Right lobe of liver (tissue), 6 donors: ENCODE measurements around the gene TMEM88. TPM values are rescaled to one million over a fixed set of nuclear protein-coding genes. Genes with fewer than 3 reads are reported as not detected.

Experiments used
- ATAC-seq, 4 donors: fragments of 200-7000 bp; cut with Tn5 transposase; one replicate each; pipeline ENCODE4 v1.9.1; 2020; ENCODE audit warnings: mild to moderate bottlenecking in 4 of 4, moderate library complexity in 4 of 4
- DNase-seq, 3 donors: peaks; one replicate each; pipeline ENCODE4 v3.0.0-alpha.2; 2020
- H3K27ac ChIP-seq, 3 donors: fragments of 200-600 bp; one replicate each; pipeline ENCODE4 v1.8.0; 2022
- H3K27me3 ChIP-seq, 2 donors: fragments of 200-600 bp; one replicate each; pipeline ENCODE4 v1.8.0; 2022
- H3K36me3 ChIP-seq, 4 donors: fragments of 200-600 bp; sonication (generic) in 1 of 4; one replicate each; pipeline versions ENCODE4 v1.5.1 to v1.8.0; 2017 to 2022; ENCODE audit warnings: control low read depth in 1 of 4
- H3K4me1 ChIP-seq, 4 donors: fragments of 200-600 bp; sonication (generic) in 1 of 4; one replicate each; pipeline versions ENCODE4 v1.5.1 to v1.8.0; 2017 to 2022; ENCODE audit warnings: control low read depth in 1 of 4
- H3K4me3 ChIP-seq, 3 donors: fragments of 200-600 bp; one replicate each; pipeline ENCODE4 v1.8.0; 2022
- H3K9me3 ChIP-seq, 4 donors: fragments of 200-600 bp; sonication (generic) in 1 of 4; one replicate each; pipeline versions ENCODE4 v1.5.1 to v1.8.0; 2017 to 2022; ENCODE audit warnings: control low read depth in 1 of 4
- POLR2A ChIP-seq: fragments of 450-650 bp; IDR thresholded peaks from one replicate; pipeline ENCODE4 v1.6.1; 2017; ENCODE audit warnings: antibody characterized with exemption, mild to moderate bottlenecking
- WGBS: methylation state at CpG from one replicate; pipeline ENCODE4 v1.1.6; 2018; ENCODE audit warnings: low coverage, low lambda C conversion rate; ENCODE audit not compliant: insufficient coverage; ENCODE audit errors: missing lambda C conversion rate; 5-methylcytosine and 5-hydroxymethylcytosine counted together
- intact Hi-C, 2 donors: fragments of 100-400 bp; cut with DNase I; formaldehyde crosslinking; loops; one replicate each; pipeline versions ENCODE4 v1.11.2 to v1.14.1; 2022
- total RNA-seq, 6 experiments: library from RNA; depleted of rRNA in 2 of 6; stranded (reverse); fragments of >200 nt in 2 of 6; fragmentation: NEBNext Ultra II Directional in 3 of 6; extraction: Animal tissue kit (Norgen Biotek cat#: 25700) in 3 of 6; gene quantifications; one replicate each; pipeline versions ENCODE4 v1.1.0 to v1.2.4, GENCODE V29; 2016 to 2023
- TF ChIP-seq, protein P1 (sequence below), 4 donors: fragments of 200-600 bp in 3 of 4; fragments of 450-650 bp in 1 of 4; IDR thresholded peaks; one replicate each; pipeline versions ENCODE4 v1.5.1 to v1.8.0; 2016 to 2022; ENCODE audit warnings: antibody characterized with exemption in 4 of 4, mild to moderate bottlenecking in 2 of 4
- donor health status: DM: no; HTN: yes; CAD: no.
- donor health status: DM: no; HTN: no; CAD: no.
- donor health status: DM: no; HTN: no; CAD: no.
- donor health status: DM: no; HTN: yes; CAD: no.
- donor health status: DM: no; HTN: yes; CAD: no.

Gene TMEM88
- total RNA-seq, 6 experiments from 2014 or later, result 0.74 to 2.4 (median 1.2) TPM

DNA sequence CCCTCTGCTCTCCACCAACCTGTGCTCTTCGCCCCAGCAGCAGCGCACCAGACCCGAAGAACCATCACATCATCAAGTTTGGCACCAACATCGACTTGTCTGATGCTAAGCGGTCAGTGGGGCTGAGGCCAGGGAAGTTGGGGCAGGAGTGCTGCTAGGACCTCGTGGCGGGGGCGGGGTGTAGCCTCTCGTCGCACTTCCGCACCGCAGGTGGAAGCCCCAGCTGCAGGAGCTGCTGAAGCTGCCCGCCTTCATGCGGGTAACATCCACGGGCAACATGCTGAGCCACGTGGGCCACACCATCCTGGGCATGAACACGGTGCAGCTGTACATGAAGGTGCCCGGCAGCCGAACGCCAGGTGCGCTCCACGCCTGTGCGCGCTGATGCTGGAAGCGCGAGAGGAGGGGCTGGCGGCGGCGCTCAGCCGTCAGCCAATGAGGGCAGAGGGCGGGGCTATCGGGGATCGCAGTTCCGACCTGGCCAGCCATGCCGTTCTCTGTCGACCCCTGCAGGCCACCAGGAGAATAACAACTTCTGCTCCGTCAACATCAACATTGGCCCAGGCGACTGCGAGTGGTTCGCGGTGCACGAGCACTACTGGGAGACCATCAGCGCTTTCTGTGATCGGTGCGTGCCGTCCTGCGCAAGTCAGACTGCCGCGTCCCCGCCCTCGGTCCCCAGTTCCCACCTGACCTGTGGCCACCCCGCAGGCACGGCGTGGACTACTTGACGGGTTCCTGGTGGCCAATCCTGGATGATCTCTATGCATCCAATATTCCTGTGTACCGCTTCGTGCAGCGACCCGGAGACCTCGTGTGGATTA is 3.2 kb upstream of the TMEM88 start:
- DNase-seq, result peak; percentile 91 to 92 (median 92)
- intact Hi-C loops, result loop anchor here in 1 of 2 donors (5.0 kb wide), 1 partner anchor 34 kb away; no protein-coding TSS in a partner anchor

DNA sequence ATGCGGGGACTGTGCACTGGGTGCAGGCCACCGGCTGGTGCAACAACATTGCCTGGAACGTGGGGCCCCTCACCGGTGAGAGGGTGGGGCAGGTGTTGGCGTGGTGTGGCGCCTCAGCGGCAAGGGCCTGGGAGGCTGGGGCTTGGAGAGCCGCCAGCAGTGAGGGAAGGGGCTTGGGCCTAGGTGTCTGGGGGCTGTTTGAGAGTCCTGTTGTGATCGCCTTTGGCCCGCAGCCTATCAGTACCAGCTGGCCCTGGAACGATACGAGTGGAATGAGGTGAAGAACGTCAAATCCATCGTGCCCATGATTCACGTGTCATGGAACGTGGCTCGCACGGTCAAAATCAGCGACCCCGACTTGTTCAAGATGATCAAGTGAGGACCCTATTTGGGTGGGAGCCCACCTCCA is 2.6 kb upstream of the TMEM88 start:
- Histone ChIP-seq H3K36me3 (peaks cover 0 to 52% (median 19%) of the 10 kb centered on the region in 4 donors), H3K27ac (no peak overlapping the region), H3K27me3 (no peaks in the 10 kb centered on the region), H3K9me3 (no peaks in the 10 kb centered on the region), H3K4me1 (peaks cover 0 to 15% (median 4%) of the 10 kb centered on the region in 4 donors), H3K4me3 (no peak overlapping the region)
- DNase-seq (peak in 2 of 3 donors; percentile 36 to 60), ATAC-seq (no peak)
- intact Hi-C loops, result loop anchor here in 1 of 2 donors (5.0 kb wide), 1 partner anchor 35 kb away; no protein-coding TSS in a partner anchor
- 76% methylated on average over 11 of the region's 20 CpGs for WGBS
- no peak for TF ChIP-seq POLR2A
- TF ChIP-seq, protein P1, sequence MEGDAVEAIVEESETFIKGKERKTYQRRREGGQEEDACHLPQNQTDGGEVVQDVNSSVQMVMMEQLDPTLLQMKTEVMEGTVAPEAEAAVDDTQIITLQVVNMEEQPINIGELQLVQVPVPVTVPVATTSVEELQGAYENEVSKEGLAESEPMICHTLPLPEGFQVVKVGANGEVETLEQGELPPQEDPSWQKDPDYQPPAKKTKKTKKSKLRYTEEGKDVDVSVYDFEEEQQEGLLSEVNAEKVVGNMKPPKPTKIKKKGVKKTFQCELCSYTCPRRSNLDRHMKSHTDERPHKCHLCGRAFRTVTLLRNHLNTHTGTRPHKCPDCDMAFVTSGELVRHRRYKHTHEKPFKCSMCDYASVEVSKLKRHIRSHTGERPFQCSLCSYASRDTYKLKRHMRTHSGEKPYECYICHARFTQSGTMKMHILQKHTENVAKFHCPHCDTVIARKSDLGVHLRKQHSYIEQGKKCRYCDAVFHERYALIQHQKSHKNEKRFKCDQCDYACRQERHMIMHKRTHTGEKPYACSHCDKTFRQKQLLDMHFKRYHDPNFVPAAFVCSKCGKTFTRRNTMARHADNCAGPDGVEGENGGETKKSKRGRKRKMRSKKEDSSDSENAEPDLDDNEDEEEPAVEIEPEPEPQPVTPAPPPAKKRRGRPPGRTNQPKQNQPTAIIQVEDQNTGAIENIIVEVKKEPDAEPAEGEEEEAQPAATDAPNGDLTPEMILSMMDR (IDR thresholded peaks at IDR 0.05), result no peak

More for the DNA sequence above, 3.2 kb upstream of the TMEM88 start:
- TF ChIP-seq, protein P1 (IDR thresholded peaks at IDR 0.05), result peak; percentile 96 to 99 (median 97)
- no peak for TF ChIP-seq POLR2A
- peaks cover 0 to 15% (median 4%) of the 10 kb centered on the region in 4 donors for H3K4me1 ChIP-seq
- H3K27me3 ChIP-seq, result no peaks in the 10 kb centered on the region
- no peaks in the 10 kb centered on the region for H3K9me3 ChIP-seq
- WGBS, result 48% methylated on average over 9 of the region's 60 CpGs
- peak overlapping the region in 1 of 3 donors; percentile 5 for H3K4me3 ChIP-seq
- peak; percentile 79 to 91 (median 83) for ATAC-seq
- H3K27ac ChIP-seq, result no peak overlapping the region
- peaks cover 0 to 53% (median 22%) of the 10 kb centered on the region in 4 donors for H3K36me3 ChIP-seq

DNA sequence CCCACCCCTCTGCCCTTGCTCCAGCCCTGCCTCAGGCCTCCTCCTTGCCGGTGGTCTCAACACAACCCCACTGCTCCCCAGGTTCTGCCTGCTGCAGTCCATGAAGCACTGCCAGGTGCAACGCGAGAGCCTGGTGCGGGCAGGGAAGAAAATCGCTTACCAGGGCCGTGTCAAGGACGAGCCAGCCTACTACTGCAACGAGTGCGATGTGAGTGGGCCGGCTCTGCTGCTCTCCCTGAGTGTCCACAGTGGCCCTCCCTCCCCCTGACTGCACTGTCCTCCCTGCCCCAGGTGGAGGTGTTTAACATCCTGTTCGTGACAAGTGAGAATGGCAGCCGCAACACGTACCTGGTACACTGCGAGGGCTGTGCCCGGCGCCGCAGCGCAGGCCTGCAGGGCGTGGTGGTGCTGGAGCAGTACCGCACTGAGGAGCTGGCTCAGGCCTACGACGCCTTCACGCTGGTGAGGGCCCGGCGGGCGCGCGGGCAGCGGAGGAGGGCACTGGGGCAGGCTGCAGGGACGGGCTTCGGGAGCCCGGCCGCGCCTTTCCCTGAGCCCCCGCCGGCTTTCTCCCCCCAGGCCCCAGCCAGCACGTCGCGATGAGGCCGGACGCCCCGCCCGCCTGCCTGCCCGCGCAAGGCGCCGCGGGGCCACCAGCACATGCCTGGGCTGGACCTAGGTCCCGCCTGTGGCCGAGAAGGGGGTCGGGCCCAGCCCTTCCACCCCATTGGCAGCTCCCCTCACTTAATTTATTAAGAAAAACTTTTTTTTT is 1.8 kb upstream of the TMEM88 start:
- H3K27me3 ChIP-seq, result no peaks in the 10 kb centered on the region
- H3K9me3 ChIP-seq, result no peaks in the 10 kb centered on the region
- intact Hi-C loops, result loop anchor here in 1 of 2 donors (5.0 kb wide), 1 partner anchor 36 kb away; no protein-coding TSS in a partner anchor
- no peak for TF ChIP-seq POLR2A
- TF ChIP-seq, protein P1 (IDR thresholded peaks at IDR 0.05), result no peak
- no peak overlapping the region for H3K4me3 ChIP-seq
- WGBS, result 94% methylated on average over 9 of the region's 51 CpGs
- ATAC-seq (no peak), DNase-seq (peak in 2 of 3 donors; percentile 37 to 50)
- no peak overlapping the region for H3K27ac ChIP-seq
- peaks cover 0 to 15% (median 4%) of the 10 kb centered on the region in 4 donors for H3K4me1 ChIP-seq
- peaks cover 0 to 50% (median 19%) of the 10 kb centered on the region in 4 donors for H3K36me3 ChIP-seq

DNA sequence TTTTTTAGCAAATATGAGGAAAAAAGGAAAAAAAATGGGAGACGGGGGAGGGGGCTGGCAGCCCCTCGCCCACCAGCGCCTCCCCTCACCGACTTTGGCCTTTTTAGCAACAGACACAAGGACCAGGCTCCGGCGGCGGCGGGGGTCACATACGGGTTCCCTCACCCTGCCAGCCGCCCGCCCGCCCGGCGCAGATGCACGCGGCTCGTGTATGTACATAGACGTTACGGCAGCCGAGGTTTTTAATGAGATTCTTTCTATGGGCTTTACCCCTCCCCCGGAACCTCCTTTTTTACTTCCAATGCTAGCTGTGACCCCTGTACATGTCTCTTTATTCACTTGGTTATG is 1.2 kb upstream of the TMEM88 start:
- no peak for DNase-seq
- ATAC-seq, result no peak
- Histone ChIP-seq H3K36me3 (peaks cover 0 to 48% (median 19%) of the 10 kb centered on the region in 4 donors), H3K4me3 (no peak overlapping the region), H3K27me3 (no peaks in the 10 kb centered on the region), H3K9me3 (no peaks in the 10 kb centered on the region), H3K27ac (no peak overlapping the region), H3K4me1 (peaks cover 0 to 18% (median 5%) of the 10 kb centered on the region in 4 donors)
- intact Hi-C loops, result loop anchor here in 1 of 2 donors (5.0 kb wide), 1 partner anchor 36 kb away; no protein-coding TSS in a partner anchor
- no peak for TF ChIP-seq POLR2A
- TF ChIP-seq, protein P1 (IDR thresholded peaks at IDR 0.05), result no peak
- WGBS, result 66% methylated on average over 12 of the region's 21 CpGs
